ENCODE results near the gene SALL1.

GRCh38 chr16:51155820-51156806 is 5.0 kb upstream of the SALL1 start:
- TF ChIP-seq CTCF (IDR thresholded peaks at IDR 0.05): no peak
- TF ChIP-seq POLR2A (IDR thresholded peaks at IDR 0.05): no peak
- TF ChIP-seq POLR2AphosphoS5 (IDR thresholded peaks at IDR 0.05): no peak

All from suprapubic skin (tissue), 4 donors.